OCI-LY7 (cell line): ENCODE measurements around the gene RITA1. TPM values are rescaled to one million over a fixed set of nuclear protein-coding genes. Genes with fewer than 3 reads are reported as not detected.

Experiments
- BruUV-seq: library from RNA; stranded (reverse); fragments of 400-500 nt; replicated peaks from 2 replicates; lab custom pipeline; 2021; lab: Mats Ljungman, UMichigan
- CTCF ChIA-PET: fragments of 300-600 bp; sonication (Branson Sonifier 250); formaldehyde crosslinking; loops from one replicate; lab custom pipeline; 2022; ENCODE audit warnings: antibody characterized with exemption; ENCODE audit not compliant: unreplicated experiment; lab: Charles Lee
- POLR2A ChIA-PET: fragments of 300-600 bp; sonication (Branson Sonifier 250); formaldehyde crosslinking; loops from one replicate; lab custom pipeline; 2022; ENCODE audit warnings: antibody characterized with exemption; lab: Charles Lee
- DNase-seq: peaks from one replicate; pipeline ENCODE4 v3.0.0-alpha.2; 2015; ENCODE audit warnings: low spot score
- H2AFZ ChIP-seq: fragments of 200-600 bp; sonication (generic), shearing (Covaris generic); 2 replicates; pipeline ENCODE4 v1.6.1; 2014; ENCODE audit warnings: mild to moderate bottlenecking, antibody characterized with exemption, low read length, moderate library complexity
- H3K27ac ChIP-seq: fragments of 200-600 bp; sonication (generic); 2 replicates; pipeline ENCODE4 v1.5.1; 2014; ENCODE audit warnings: mixed run types, low read depth, mild to moderate bottlenecking, moderate library complexity, low read length, inconsistent platforms; ENCODE audit not compliant: poor library complexity, severe bottlenecking
- H3K36me3 ChIP-seq: fragments of 200-600 bp; sonication (generic); 2 replicates; pipeline ENCODE4 v1.6.1; 2014; ENCODE audit warnings: mild to moderate bottlenecking, antibody characterized with exemption, low read length, moderate library complexity, mixed read lengths; ENCODE audit not compliant: insufficient read depth
- H3K4me1 ChIP-seq: fragments of 200-600 bp; sonication (generic); 2 replicates; pipeline ENCODE4 v1.5.1; 2014; ENCODE audit warnings: mild to moderate bottlenecking, low read length; ENCODE audit not compliant: insufficient read depth, poor library complexity, severe bottlenecking
- H3K4me2 ChIP-seq: fragments of 200-600 bp; sonication (generic); 2 replicates; pipeline ENCODE4 v1.6.1; 2014; ENCODE audit warnings: mild to moderate bottlenecking, low read length
- H3K4me3 ChIP-seq: fragments of 200-600 bp; sonication (generic); 2 replicates; pipeline ENCODE4 v1.5.1; 2014; ENCODE audit warnings: mild to moderate bottlenecking, low read depth, low read length; ENCODE audit not compliant: poor library complexity, severe bottlenecking
- H3K79me2 ChIP-seq: fragments of 200-600 bp; sonication (generic); 2 replicates; pipeline ENCODE4 v1.6.1; 2016; ENCODE audit warnings: low read depth, mild to moderate bottlenecking, low read length, moderate library complexity, mixed read lengths; ENCODE audit not compliant: insufficient read depth
- H3K9me2 ChIP-seq: fragments of 200-600 bp; sonication (generic); 2 replicates; pipeline ENCODE4 v1.6.1; 2016; ENCODE audit warnings: mild to moderate bottlenecking, low read length, mixed read lengths; ENCODE audit not compliant: insufficient read depth
- H3K9me3 ChIP-seq: fragments of 200-600 bp; sonication (generic); 2 replicates; pipeline ENCODE4 v1.6.1; 2014; ENCODE audit warnings: mild to moderate bottlenecking, mixed run types, low read length, mixed read lengths
- H4K20me1 ChIP-seq: fragments of 200-600 bp; sonication (generic); 2 replicates; pipeline ENCODE4 v1.6.1; 2014; ENCODE audit warnings: mild to moderate bottlenecking, antibody characterized with exemption, low read length, moderate library complexity, mixed read lengths; ENCODE audit not compliant: insufficient read depth
- CTCF ChIP-seq: fragments of 200-600 bp; sonication (generic); conservative IDR thresholded peaks from 2 replicates; pipeline ENCODE4 v1.5.1; 2014; ENCODE audit warnings: mild to moderate bottlenecking, antibody characterized with exemption, low read length, moderate library complexity, mixed read lengths
- EZH2phosphoT487 ChIP-seq: fragments of 200-600 bp; sonication (generic); IDR thresholded peaks from 2 replicates; pipeline ENCODE4 v1.6.1; 2018; ENCODE audit warnings: low read depth, borderline replicate concordance, mild to moderate bottlenecking, mixed run types, antibody characterized with exemption, low read length, moderate library complexity, mixed read lengths
- intact Hi-C: fragments of 100-400 bp; cut with micrococcal nuclease; formaldehyde crosslinking; loops from one replicate; pipeline ENCODE4 v1.10.0; 2022; ENCODE audit not compliant: unreplicated experiment
- total RNA-seq, 2 experiments: library from RNA; depleted of rRNA in 1 of 2; stranded (reverse); fragments of >200 nt in 1 of 2; shearing (Covaris generic) in 1 of 2; gene quantifications; 2 replicates each; pipeline ENCODE4 v1.2.3, GENCODE V29; 2014 to 2022

The RITA1 gene
- total RNA-seq, 2 experiments from 2014 or later, result 68.6 to 90.8 TPM

DNA sequence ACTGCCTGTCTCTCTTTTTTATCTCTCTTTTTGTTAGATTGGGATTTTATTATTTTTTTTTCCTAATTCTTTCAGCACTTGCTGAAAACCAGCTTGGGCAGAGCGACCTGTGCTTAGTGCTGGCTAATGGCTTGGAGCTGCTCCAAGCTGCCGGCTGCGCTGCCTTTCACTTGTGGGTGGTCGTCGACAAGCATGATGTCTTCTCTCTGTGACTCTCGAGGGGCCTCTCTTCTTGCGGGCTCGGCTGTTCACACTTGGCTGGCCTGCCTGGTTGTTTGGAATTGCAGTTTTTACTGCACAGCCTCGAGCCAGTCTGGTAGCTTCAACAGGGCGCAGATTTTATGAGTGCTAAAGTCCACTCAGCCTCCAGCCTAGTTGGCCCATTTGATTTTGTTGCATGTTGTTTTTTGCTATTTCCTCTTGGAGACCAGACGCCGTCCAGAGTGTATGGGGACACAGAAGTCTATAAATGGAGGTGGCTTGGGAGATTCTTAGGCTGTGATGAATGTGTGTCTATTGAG lies 54.4 kb downstream of the RITA1 start:
- Histone ChIP-seq H3K4me3 (no peak overlapping the region), H3K79me2 (peaks cover 46% of the 10 kb centered on the region; the same call in 1 of the 2 replicates), H2AFZ (no peak overlapping the region), H3K4me2 (peak overlapping the region; percentile 38; the same call in 1 of the 2 replicates), H3K9me2 (no peaks in the 10 kb centered on the region), H3K4me1 (peaks cover 23% of the 10 kb centered on the region), H3K36me3 (peaks cover 96% of the 10 kb centered on the region), H3K9me3 (no peaks in the 10 kb centered on the region), H3K27ac (peak overlapping the region; percentile 11), H4K20me1 (no peaks in the 10 kb centered on the region; the same call in 1 of the 2 replicates)
- CTCF ChIA-PET, result no interaction called here
- TF ChIP-seq CTCF (no peak), EZH2phosphoT487 (no peak)
- DNase-seq, result no peak
- POLR2A ChIA-PET, result interaction anchor here (1.2 kb wide), 1 partner anchor 19 kb away, joined by 3 read pairs; the partner anchor contains the start of gene TPCN1
- no TSS peak for BruUV-seq
- intact Hi-C loops, result no loop called here

GRCh38 chr12:113240395-113240794 lies 54.9 kb downstream of the RITA1 start:
- Histone ChIP-seq H3K79me2 (peaks cover 40% of the 10 kb centered on the region; the same call in 1 of the 2 replicates), H3K36me3 (peaks cover 92% of the 10 kb centered on the region), H3K27ac (peak overlapping the region; percentile 11), H4K20me1 (no peaks in the 10 kb centered on the region; the same call in 1 of the 2 replicates), H3K9me2 (no peaks in the 10 kb centered on the region), H3K4me2 (peak overlapping the region; percentile 38; the same call in 1 of the 2 replicates), H3K4me3 (no peak overlapping the region), H2AFZ (no peak overlapping the region), H3K9me3 (no peaks in the 10 kb centered on the region), H3K4me1 (peaks cover 23% of the 10 kb centered on the region)
- intact Hi-C loops, result no loop called here
- no peak for TF ChIP-seq CTCF
- TF ChIP-seq EZH2phosphoT487, result no peak
- peak; percentile 61 for DNase-seq
- BruUV-seq, result no TSS peak
- ChIA-PET CTCF (no interaction called here), POLR2A (interaction anchor here (1.2 kb wide), 1 partner anchor 19 kb away, joined by 3 read pairs; the partner anchor contains the start of gene TPCN1)
